ENCODE measurements around the gene GATB.

The GATB gene

GRCh38 chr4:151687021-151687640 is 73.7 kb downstream of the GATB start:
- no peaks in the 10 kb centered on the region for H3K4me1 ChIP-seq (ENCODE audit: low read length)
- no peak overlapping the region for H3K9ac ChIP-seq (ENCODE audit: low read length)
- no peak overlapping the region for H3K27ac ChIP-seq (ENCODE audit: low read length)
- H3K4me3 ChIP-seq (ENCODE audit: low read length), result no peak overlapping the region
- TF ChIP-seq CTCF (IDR thresholded peaks at IDR 0.05; ENCODE audit: low read depth, low read length) (no peak), EZH2phosphoT487 (IDR thresholded peaks at IDR 0.05; ENCODE audit: low read depth) (no peak)
- no peaks in the 10 kb centered on the region for H3K9me3 ChIP-seq (ENCODE audit: insufficient read depth, low read length)
- no peaks in the 10 kb centered on the region for H3K79me2 ChIP-seq (ENCODE audit: low read length)
- H3K36me3 ChIP-seq (replicated peaks; ENCODE audit: low read depth, low read length), result no peaks in the 10 kb centered on the region
- H4K20me1 ChIP-seq (ENCODE audit: insufficient read depth, low read length), result no peaks in the 10 kb centered on the region
- H3K4me2 ChIP-seq (ENCODE audit: low read length), result no peak overlapping the region
- no peaks in the 10 kb centered on the region for H3K27me3 ChIP-seq (ENCODE audit: low read depth, low read length)
- no peak overlapping the region for H2AFZ ChIP-seq (ENCODE audit: low read depth, low read length)

- Histone ChIP-seq H3K27ac (ENCODE audit: low read length) (no peak overlapping the region), H3K79me2 (ENCODE audit: low read length) (no peaks in the 10 kb centered on the region), H3K4me3 (ENCODE audit: low read length) (no peak overlapping the region), H3K36me3 (replicated peaks; ENCODE audit: low read depth, low read length) (no peaks in the 10 kb centered on the region), H3K9ac (ENCODE audit: low read length) (no peak overlapping the region), H3K9me3 (ENCODE audit: insufficient read depth, low read length) (no peaks in the 10 kb centered on the region), H3K27me3 (ENCODE audit: low read depth, low read length) (no peaks in the 10 kb centered on the region), H2AFZ (ENCODE audit: low read depth, low read length) (no peak overlapping the region), H4K20me1 (ENCODE audit: insufficient read depth, low read length) (no peaks in the 10 kb centered on the region), H3K4me2 (ENCODE audit: low read length) (no peak overlapping the region), H3K4me1 (ENCODE audit: low read length) (no peaks in the 10 kb centered on the region)
- TF ChIP-seq EZH2phosphoT487 (IDR thresholded peaks at IDR 0.05; ENCODE audit: low read depth), result no peak
- TF ChIP-seq CTCF (IDR thresholded peaks at IDR 0.05; ENCODE audit: low read depth, low read length), result no peak
These were observed 75.5 kb downstream of the GATB start for GRCh38 chr4:151685303-151685702.

- H3K4me1 ChIP-seq (ENCODE audit: low read length), result no peaks in the 10 kb centered on the region
- H4K20me1 ChIP-seq (ENCODE audit: insufficient read depth, low read length), result no peaks in the 10 kb centered on the region
- H3K27me3 ChIP-seq (ENCODE audit: low read depth, low read length), result no peaks in the 10 kb centered on the region
- no peak overlapping the region for H3K4me3 ChIP-seq (ENCODE audit: low read length)
- no peaks in the 10 kb centered on the region for H3K79me2 ChIP-seq (ENCODE audit: low read length)
- no peak overlapping the region for H3K27ac ChIP-seq (ENCODE audit: low read length)
- no peak overlapping the region for H2AFZ ChIP-seq (ENCODE audit: low read depth, low read length)
- TF ChIP-seq CTCF (IDR thresholded peaks at IDR 0.05; ENCODE audit: low read depth, low read length), result no peak
- no peak for TF ChIP-seq EZH2phosphoT487 (IDR thresholded peaks at IDR 0.05; ENCODE audit: low read depth)
- H3K9me3 ChIP-seq (ENCODE audit: insufficient read depth, low read length), result no peaks in the 10 kb centered on the region
- no peaks in the 10 kb centered on the region for H3K36me3 ChIP-seq (replicated peaks; ENCODE audit: low read depth, low read length)
- no peak overlapping the region for H3K4me2 ChIP-seq (ENCODE audit: low read length)
- no peak overlapping the region for H3K9ac ChIP-seq (ENCODE audit: low read length)
These were observed 79.7 kb downstream of the GATB start for GRCh38 chr4:151681085-151681484.

- no peaks in the 10 kb centered on the region for H3K36me3 ChIP-seq (replicated peaks; ENCODE audit: low read depth, low read length)
- no peaks in the 10 kb centered on the region for H3K9me3 ChIP-seq (ENCODE audit: insufficient read depth, low read length)
- no peak overlapping the region for H3K4me3 ChIP-seq (ENCODE audit: low read length)
- no peak overlapping the region for H3K27ac ChIP-seq (ENCODE audit: low read length)
- no peak overlapping the region for H3K9ac ChIP-seq (ENCODE audit: low read length)
- H3K4me1 ChIP-seq (ENCODE audit: low read length), result no peaks in the 10 kb centered on the region
- H3K4me2 ChIP-seq (ENCODE audit: low read length), result no peak overlapping the region
- no peaks in the 10 kb centered on the region for H3K27me3 ChIP-seq (ENCODE audit: low read depth, low read length)
- no peak overlapping the region for H2AFZ ChIP-seq (ENCODE audit: low read depth, low read length)
- TF ChIP-seq EZH2phosphoT487 (IDR thresholded peaks at IDR 0.05; ENCODE audit: low read depth) (no peak), CTCF (IDR thresholded peaks at IDR 0.05; ENCODE audit: low read depth, low read length) (no peak)
- no peaks in the 10 kb centered on the region for H4K20me1 ChIP-seq (ENCODE audit: insufficient read depth, low read length)
- no peaks in the 10 kb centered on the region for H3K79me2 ChIP-seq (ENCODE audit: low read length)
These were observed 81.6 kb downstream of the GATB start for GRCh38 chr4:151679231-151679630.
